KMS-11 (cell line): ENCODE measurements around the gene COX7C.
"Not testable (repeated sequence)": the region's sequence is repeated elsewhere in the genome, so short reads cannot be mapped to it uniquely, and the experiment has no call there.

Source experiments
- H2AFZ ChIP-seq: fragments of 200-600 bp; sonication (generic); 2 replicates; pipeline ENCODE4 v1.6.1; 2016; ENCODE audit warnings: antibody characterized with exemption, mixed run types, low read depth
- H3K27ac ChIP-seq: fragments of 200-600 bp; sonication (generic); 2 replicates; pipeline ENCODE4 v1.6.1; 2016; ENCODE audit warnings: mild to moderate bottlenecking, mixed run types
- H3K27me3 ChIP-seq: fragments of 200-600 bp; sonication (generic); 2 replicates; pipeline ENCODE4 v1.6.1; 2017; ENCODE audit warnings: mild to moderate bottlenecking, low read depth, mixed run types, moderate library complexity; ENCODE audit not compliant: insufficient read depth
- H3K36me3 ChIP-seq: fragments of 200-600 bp; sonication (generic); 2 replicates; pipeline ENCODE4 v1.6.1; 2017; ENCODE audit warnings: mild to moderate bottlenecking, mixed run types; ENCODE audit not compliant: insufficient read depth
- H3K4me1 ChIP-seq: fragments of 200-600 bp; sonication (generic); 2 replicates; pipeline ENCODE4 v1.6.1; 2016; ENCODE audit warnings: mild to moderate bottlenecking, low read depth, mixed run types; ENCODE audit not compliant: poor library complexity, severe bottlenecking
- H3K4me2 ChIP-seq: fragments of 200-600 bp; sonication (generic); 2 replicates; pipeline ENCODE4 v1.7.0; 2016; ENCODE audit warnings: mild to moderate bottlenecking, mixed run types
- H3K4me3 ChIP-seq: fragments of 200-600 bp; sonication (generic); IDR thresholded peaks from 2 replicates; pipeline ENCODE4 v1.6.1; 2017; ENCODE audit warnings: low read depth, low read length, mixed read lengths; ENCODE audit not compliant: insufficient read depth
- H3K79me2 ChIP-seq: fragments of 200-600 bp; sonication (generic); 2 replicates; pipeline ENCODE4 v1.6.1; 2016; ENCODE audit warnings: low read depth, mixed run types; ENCODE audit not compliant: insufficient read depth
- H3K9ac ChIP-seq: fragments of 200-600 bp; sonication (generic); 2 replicates; pipeline ENCODE4 v1.6.1; 2016; ENCODE audit warnings: mild to moderate bottlenecking, mixed run types
- H4K20me1 ChIP-seq: fragments of 200-600 bp; sonication (generic); 2 replicates; pipeline ENCODE4 v1.6.1; 2016; ENCODE audit warnings: mild to moderate bottlenecking, mixed run types; ENCODE audit not compliant: insufficient read depth
- CTCF ChIP-seq: fragments of 200-600 bp; sonication (generic); conservative IDR thresholded peaks from 2 replicates; pipeline ENCODE4 v1.6.1; 2017; ENCODE audit warnings: low read depth, mild to moderate bottlenecking, antibody characterized with exemption, low read length, moderate library complexity, mixed read lengths

COX7C gene

DNA sequence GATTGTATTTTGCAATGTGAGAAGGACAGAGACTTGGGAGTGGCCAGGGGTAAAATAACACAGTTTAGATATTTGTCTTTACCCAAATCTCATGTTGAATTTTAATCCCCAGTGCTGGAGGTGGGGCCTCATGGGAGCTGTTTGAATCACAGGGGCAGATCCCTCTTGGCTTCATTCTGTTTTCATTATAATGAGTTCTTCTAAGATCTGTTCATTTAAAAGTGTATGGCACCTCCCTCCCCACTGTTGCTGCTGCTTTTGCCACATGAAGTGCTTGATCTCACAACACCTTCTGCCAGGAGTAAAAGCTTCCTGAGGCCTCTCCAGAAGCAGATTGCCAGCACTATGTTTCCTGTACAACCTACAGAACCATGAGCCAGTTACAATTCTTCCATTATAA lies 28.1 kb downstream of the COX7C start:
- H3K4me2 ChIP-seq, result no peak overlapping the region
- no peaks in the 10 kb centered on the region for H3K4me1 ChIP-seq
- H2AFZ ChIP-seq, result no peak overlapping the region
- no peak overlapping the region for H3K9ac ChIP-seq
- H3K27ac ChIP-seq, result no peak overlapping the region
- H3K36me3 ChIP-seq, result no peaks in the 10 kb centered on the region
- no peak for TF ChIP-seq CTCF
- H3K79me2 ChIP-seq, result no peaks in the 10 kb centered on the region
- H3K4me3 ChIP-seq, result no peak overlapping the region
- H4K20me1 ChIP-seq, result no peaks in the 10 kb centered on the region
- H3K27me3 ChIP-seq, result no peaks in the 10 kb centered on the region

DNA sequence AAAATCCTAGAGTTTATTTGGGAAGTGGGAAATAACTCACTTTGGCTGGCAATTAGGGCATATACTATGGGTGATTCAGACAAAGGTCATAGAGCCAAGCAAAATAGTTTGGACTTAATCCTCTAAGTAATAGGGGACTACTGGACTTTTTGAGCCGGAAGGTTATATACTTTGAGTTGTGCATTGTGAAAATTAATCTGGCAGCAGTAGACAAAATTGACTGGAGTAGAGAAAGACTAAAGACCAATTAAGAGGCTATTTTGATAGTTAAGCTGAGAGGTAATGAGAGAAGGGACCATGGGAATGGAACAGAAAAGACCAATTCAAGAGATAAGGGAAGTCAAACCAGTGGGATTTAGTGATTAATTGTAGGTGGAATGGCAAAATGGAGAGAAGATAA lies 28.9 kb downstream of the COX7C start:
- Histone ChIP-seq H3K27me3 (no peaks in the 10 kb centered on the region), H3K4me1 (no peaks in the 10 kb centered on the region), H4K20me1 (no peaks in the 10 kb centered on the region), H3K79me2 (no peaks in the 10 kb centered on the region), H3K4me3 (no peak overlapping the region), H3K9ac (no peak overlapping the region), H3K36me3 (no peaks in the 10 kb centered on the region), H3K4me2 (no peak overlapping the region), H3K27ac (no peak overlapping the region), H2AFZ (no peak overlapping the region)
- no peak for TF ChIP-seq CTCF

DNA sequence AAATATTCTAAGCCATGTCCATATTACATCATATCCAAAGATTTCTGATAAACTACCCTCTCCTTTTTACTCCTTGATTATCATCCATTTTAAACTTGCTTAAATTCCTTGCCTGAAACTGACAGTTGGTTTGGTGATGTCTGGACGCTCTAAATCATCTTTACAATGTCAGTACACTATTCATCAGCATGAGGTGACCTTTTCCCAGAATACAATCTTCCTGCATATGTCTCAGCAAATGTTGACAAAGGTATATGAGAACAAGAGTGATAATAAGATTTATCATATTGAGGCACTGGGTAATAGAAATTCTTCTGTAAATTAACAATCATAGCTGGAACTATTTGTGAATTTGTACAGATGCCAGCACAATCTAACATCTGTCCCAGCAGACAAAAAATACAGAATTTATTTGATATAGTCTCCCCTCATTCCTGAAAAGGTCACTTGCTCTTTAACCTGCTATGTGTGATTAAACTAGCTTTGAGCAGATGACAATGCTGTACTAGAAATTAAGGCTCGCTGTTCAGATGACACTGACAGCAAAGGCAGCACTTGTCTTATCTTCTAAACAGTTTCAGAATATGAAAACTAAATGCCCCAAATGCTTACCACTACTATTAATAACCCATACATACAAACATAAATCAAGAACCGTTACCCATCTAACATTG lies 32.2 kb downstream of the COX7C start:
- no peaks in the 10 kb centered on the region for H3K4me1 ChIP-seq

GRCh38 chr5:86660771-86661170 lies 43.0 kb downstream of the COX7C start:
- H3K27ac ChIP-seq, H3K9ac ChIP-seq, H3K4me3 ChIP-seq, H4K20me1 ChIP-seq, H3K79me2 ChIP-seq, H3K4me1 ChIP-seq, H3K36me3 ChIP-seq, H3K4me2 ChIP-seq, H3K27me3 ChIP-seq, H2AFZ ChIP-seq: not testable (repeated sequence)

More for the DNA sequence above, 32.2 kb downstream of the COX7C start:
- Histone ChIP-seq H3K27ac (no peak overlapping the region), H3K27me3 (no peaks in the 10 kb centered on the region), H4K20me1 (no peaks in the 10 kb centered on the region), H3K79me2 (no peaks in the 10 kb centered on the region), H2AFZ (no peak overlapping the region), H3K4me2 (no peak overlapping the region), H3K36me3 (no peaks in the 10 kb centered on the region), H3K4me3 (no peak overlapping the region), H3K9ac (no peak overlapping the region)
- no peak for TF ChIP-seq CTCF

GRCh38 chr5:86664173-86664572 lies 46.4 kb downstream of the COX7C start:
- Histone ChIP-seq H3K4me2 (no peak overlapping the region), H3K4me3 (no peak overlapping the region), H3K4me1 (no peaks in the 10 kb centered on the region), H3K79me2 (no peaks in the 10 kb centered on the region), H3K27ac (no peak overlapping the region), H3K36me3 (no peaks in the 10 kb centered on the region), H3K27me3 (no peaks in the 10 kb centered on the region), H2AFZ (no peak overlapping the region), H3K9ac (no peak overlapping the region), H4K20me1 (no peaks in the 10 kb centered on the region)
- no peak for TF ChIP-seq CTCF
